Astrocyte (in vitro differentiated cells and primary cell): ENCODE measurements around the gene SUPT3H. TPM values are rescaled to one million over a fixed set of nuclear protein-coding genes. Genes with fewer than 3 reads are reported as not detected.
"Not testable (repeated sequence)": the region's sequence is repeated elsewhere in the genome, so short reads cannot be mapped to it uniquely, and the experiment has no call there.

ENCODE experiments used
- DNase-seq: peaks from one replicate; pipeline ENCODE4 v3.0.0-alpha.2; 2010; ENCODE audit warnings: low read depth
- FAIRE-seq: peaks from 2 replicates; lab custom pipeline; 2011; peaks lifted over from hg19 to GRCh38; lab: Jason Lieb, UNC
- H2AFZ ChIP-seq: 2 replicates; pipeline ENCODE4 v1.6.0; 2012; ENCODE audit warnings: low read depth, low read length, inconsistent platforms
- H3K27ac ChIP-seq: 2 replicates; pipeline ENCODE4 v1.5.1; 2011; ENCODE audit warnings: low read depth, low read length, inconsistent platforms
- H3K27me3 ChIP-seq: 2 replicates; pipeline ENCODE4 v1.6.0; 2011; ENCODE audit warnings: low read length, inconsistent platforms; ENCODE audit not compliant: insufficient read depth
- H3K36me3 ChIP-seq: 2 replicates; pipeline ENCODE4 v1.5.1; 2011; ENCODE audit warnings: low read length, inconsistent platforms; ENCODE audit not compliant: insufficient read depth
- H3K4me1 ChIP-seq: 2 replicates; pipeline ENCODE4 v1.5.1; 2011; ENCODE audit warnings: low read length, inconsistent platforms; ENCODE audit not compliant: insufficient read depth
- H3K4me2 ChIP-seq: 2 replicates; pipeline ENCODE4 v1.6.0; 2012; ENCODE audit warnings: low read length, inconsistent platforms
- H3K4me3 ChIP-seq: 2 replicates; pipeline ENCODE4 v1.5.1; 2011; ENCODE audit warnings: low read depth, mild to moderate bottlenecking, low read length, inconsistent platforms; ENCODE audit not compliant: insufficient read depth
- H3K79me2 ChIP-seq: 2 replicates; pipeline ENCODE4 v1.6.0; 2012; ENCODE audit warnings: mild to moderate bottlenecking, low read length, inconsistent platforms; ENCODE audit not compliant: insufficient read depth
- H3K9ac ChIP-seq: 2 replicates; pipeline ENCODE4 v1.6.0; 2012; ENCODE audit warnings: mild to moderate bottlenecking, low read length, inconsistent platforms
- H3K9me3 ChIP-seq: 2 replicates; pipeline ENCODE4 v1.5.1; 2012; ENCODE audit warnings: low read depth, mild to moderate bottlenecking, low read length, inconsistent platforms; ENCODE audit not compliant: insufficient read depth
- H4K20me1 ChIP-seq: 2 replicates; pipeline ENCODE4 v1.6.0; 2012; ENCODE audit warnings: low read length, inconsistent platforms; ENCODE audit not compliant: insufficient read depth
- H3K27ac Mint-ChIP-seq: one replicate; pipeline ENCODE4 v1.8.0; 2021; ENCODE audit warnings: mild to moderate bottlenecking, mixed read lengths; ENCODE audit not compliant: unreplicated experiment
- H3K27me3 Mint-ChIP-seq: one replicate; pipeline ENCODE4 v1.8.0; 2021; ENCODE audit warnings: low read depth, mixed read lengths; ENCODE audit not compliant: unreplicated experiment
- H3K36me3 Mint-ChIP-seq: one replicate; pipeline ENCODE4 v1.8.0; 2021; ENCODE audit warnings: low read depth, mixed read lengths; ENCODE audit not compliant: unreplicated experiment
- H3K4me1 Mint-ChIP-seq: one replicate; pipeline ENCODE4 v1.8.0; 2021; ENCODE audit warnings: low read depth, mixed read lengths; ENCODE audit not compliant: unreplicated experiment
- H3K4me3 Mint-ChIP-seq: one replicate; pipeline ENCODE4 v1.8.0; 2021; ENCODE audit warnings: mild to moderate bottlenecking, moderate library complexity, mixed read lengths; ENCODE audit not compliant: unreplicated experiment
- H3K9me3 Mint-ChIP-seq: one replicate; pipeline ENCODE4 v1.8.0; 2021; ENCODE audit warnings: mild to moderate bottlenecking, mixed read lengths; ENCODE audit not compliant: unreplicated experiment
- EZH2 ChIP-seq: IDR thresholded peaks from 2 replicates; pipeline ENCODE4 v1.6.1; 2012; ENCODE audit warnings: mild to moderate bottlenecking, low read length, inconsistent platforms; ENCODE audit not compliant: insufficient read depth
- total RNA-seq: library from RNA; stranded (reverse); gene quantifications from 2 replicates; pipeline ENCODE4 v1.2.1, GENCODE V29; 2021
- TF ChIP-seq, protein P1 (sequence below): IDR thresholded peaks from 2 replicates; pipeline ENCODE4 v1.5.1; 2011; ENCODE audit warnings: low read depth, mild to moderate bottlenecking, inconsistent platforms, low read length, moderate library complexity; ENCODE audit not compliant: insufficient read depth

The SUPT3H gene
- total RNA-seq, 1 donor from 2014 or later: 12.4 TPM

DNA sequence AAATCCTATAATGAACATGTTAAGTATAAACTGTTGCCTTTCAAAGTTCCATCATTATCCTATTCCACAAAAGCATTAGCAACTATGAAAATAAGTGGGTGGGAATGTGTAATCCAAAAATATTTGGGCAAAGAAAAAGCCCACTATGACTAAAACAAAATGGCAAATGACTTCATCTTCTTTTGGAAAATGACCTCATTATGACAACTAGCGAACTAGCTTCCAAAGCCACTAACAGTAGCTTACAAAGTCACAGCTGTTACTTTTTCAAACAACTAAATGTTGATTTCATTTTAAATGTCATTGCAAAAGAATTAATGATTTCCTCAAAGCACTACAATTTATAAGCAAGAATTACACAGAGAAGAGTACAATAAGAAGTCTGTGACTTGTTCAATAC is 99.4 kb downstream of the SUPT3H start:
- no peak overlapping the region for H3K4me3 Mint-ChIP-seq
- Histone ChIP-seq H3K27me3 (no peaks in the 10 kb centered on the region), H3K4me1 (no peaks in the 10 kb centered on the region), H3K79me2 (no peaks in the 10 kb centered on the region), H2AFZ (no peak overlapping the region), H3K9ac (no peak overlapping the region), H3K27ac (no peak overlapping the region), H3K4me3 (no peak overlapping the region), H3K9me3 (no peaks in the 10 kb centered on the region), H3K36me3 (no peaks in the 10 kb centered on the region), H3K4me2 (no peak overlapping the region), H4K20me1 (no peaks in the 10 kb centered on the region)
- peaks cover 4% of the 10 kb centered on the region for H3K4me1 Mint-ChIP-seq
- peak; percentile 32 for DNase-seq
- no peak for TF ChIP-seq EZH2
- TF ChIP-seq, protein P1, sequence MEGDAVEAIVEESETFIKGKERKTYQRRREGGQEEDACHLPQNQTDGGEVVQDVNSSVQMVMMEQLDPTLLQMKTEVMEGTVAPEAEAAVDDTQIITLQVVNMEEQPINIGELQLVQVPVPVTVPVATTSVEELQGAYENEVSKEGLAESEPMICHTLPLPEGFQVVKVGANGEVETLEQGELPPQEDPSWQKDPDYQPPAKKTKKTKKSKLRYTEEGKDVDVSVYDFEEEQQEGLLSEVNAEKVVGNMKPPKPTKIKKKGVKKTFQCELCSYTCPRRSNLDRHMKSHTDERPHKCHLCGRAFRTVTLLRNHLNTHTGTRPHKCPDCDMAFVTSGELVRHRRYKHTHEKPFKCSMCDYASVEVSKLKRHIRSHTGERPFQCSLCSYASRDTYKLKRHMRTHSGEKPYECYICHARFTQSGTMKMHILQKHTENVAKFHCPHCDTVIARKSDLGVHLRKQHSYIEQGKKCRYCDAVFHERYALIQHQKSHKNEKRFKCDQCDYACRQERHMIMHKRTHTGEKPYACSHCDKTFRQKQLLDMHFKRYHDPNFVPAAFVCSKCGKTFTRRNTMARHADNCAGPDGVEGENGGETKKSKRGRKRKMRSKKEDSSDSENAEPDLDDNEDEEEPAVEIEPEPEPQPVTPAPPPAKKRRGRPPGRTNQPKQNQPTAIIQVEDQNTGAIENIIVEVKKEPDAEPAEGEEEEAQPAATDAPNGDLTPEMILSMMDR: no peak
- H3K9me3 Mint-ChIP-seq: peaks cover 32% of the 10 kb centered on the region
- H3K27ac Mint-ChIP-seq: no peak overlapping the region
- no peaks in the 10 kb centered on the region for H3K27me3 Mint-ChIP-seq
- FAIRE-seq: no peak
- H3K36me3 Mint-ChIP-seq: peaks cover 15% of the 10 kb centered on the region

DNA sequence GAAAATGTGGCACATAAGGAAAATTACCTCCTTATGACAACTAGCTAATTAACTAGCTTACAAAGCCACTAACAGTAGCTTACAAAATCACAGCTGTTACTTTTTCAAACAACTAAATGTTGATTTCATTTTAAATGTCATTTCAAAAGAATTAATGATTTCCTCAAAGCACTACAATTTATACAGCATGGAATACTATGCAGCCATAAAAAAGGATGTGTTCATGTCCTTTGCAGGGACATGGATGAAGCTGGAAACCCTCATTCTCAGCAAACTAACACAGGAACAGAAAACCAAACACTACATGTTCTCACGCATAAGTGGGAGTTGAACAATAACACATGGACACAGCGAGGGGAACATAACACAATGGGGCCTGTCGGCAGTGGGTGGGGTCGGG is 100.0 kb downstream of the SUPT3H start:
- Mint-ChIP-seq H3K9me3 (peaks cover 32% of the 10 kb centered on the region), H3K36me3 (peaks cover 19% of the 10 kb centered on the region)
- H3K27me3 ChIP-seq, H3K79me2 ChIP-seq, H3K4me3 Mint-ChIP-seq, DNase-seq, H3K36me3 ChIP-seq, H3K27ac Mint-ChIP-seq, H3K9ac ChIP-seq, H3K27ac ChIP-seq, H3K27me3 Mint-ChIP-seq, H3K4me1 ChIP-seq, H3K9me3 ChIP-seq, FAIRE-seq, H3K4me2 ChIP-seq, H2AFZ ChIP-seq, H3K4me3 ChIP-seq, H4K20me1 ChIP-seq, H3K4me1 Mint-ChIP-seq: not testable (repeated sequence)

DNA sequence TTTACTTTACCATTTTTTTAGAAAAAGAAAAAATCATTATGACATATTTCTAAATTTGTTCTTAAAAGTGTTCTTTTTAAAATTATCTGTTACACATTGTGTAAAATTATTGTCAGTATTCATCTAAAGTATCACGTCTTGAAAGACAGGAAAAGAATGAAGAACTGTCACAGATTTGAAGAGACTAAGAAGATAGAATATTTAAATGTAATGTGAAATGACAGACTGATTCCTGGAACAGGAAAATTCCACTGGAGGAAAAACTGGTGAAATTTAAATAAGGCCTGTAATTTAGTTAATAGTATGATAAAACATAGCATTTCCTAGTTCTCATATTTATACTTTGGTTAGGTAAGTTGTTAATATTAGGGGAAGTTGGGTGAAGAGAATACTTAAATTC is 102.4 kb downstream of the SUPT3H start:
- H4K20me1 ChIP-seq: no peaks in the 10 kb centered on the region
- DNase-seq (no peak), FAIRE-seq (no peak)
- H3K9ac ChIP-seq: no peak overlapping the region
- no peak overlapping the region for H2AFZ ChIP-seq
- H3K4me3 ChIP-seq: no peak overlapping the region
- no peaks in the 10 kb centered on the region for H3K36me3 ChIP-seq
- no peaks in the 10 kb centered on the region for H3K79me2 ChIP-seq
- no peak overlapping the region for H3K4me2 ChIP-seq
- no peak overlapping the region for H3K4me3 Mint-ChIP-seq
- peaks cover 4% of the 10 kb centered on the region for H3K4me1 Mint-ChIP-seq
- no peaks in the 10 kb centered on the region for H3K27me3 ChIP-seq
- H3K9me3 ChIP-seq: peaks cover 2% of the 10 kb centered on the region
- H3K36me3 Mint-ChIP-seq: peaks cover 19% of the 10 kb centered on the region
- H3K27me3 Mint-ChIP-seq: no peaks in the 10 kb centered on the region
- H3K27ac Mint-ChIP-seq: no peak overlapping the region
- TF ChIP-seq EZH2: no peak
- TF ChIP-seq, protein P1: no peak
- H3K27ac ChIP-seq: no peak overlapping the region
- no peaks in the 10 kb centered on the region for H3K4me1 ChIP-seq
- H3K9me3 Mint-ChIP-seq: peaks cover 20% of the 10 kb centered on the region
